G401 (cell line): Measurements from ENCODE around the gene UBASH3B. TPM values are rescaled to one million over a fixed set of nuclear protein-coding genes. Genes with fewer than 3 reads are reported as not detected.

Source experiments
- DNase-seq: peaks from one replicate; pipeline ENCODE4 v3.0.0-alpha.2; 2015; ENCODE audit warnings: low spot score
- in situ Hi-C: cut with HindIII; loops from 2 replicates; pipeline ENCODE4 v1.10.0; 2016; ENCODE audit warnings: low sequenced_read_pairs, mixed read lengths
- total RNA-seq: library from RNA; depleted of rRNA; stranded (reverse); fragments of >200 nt; shearing (Covaris generic); gene quantifications from 2 replicates; pipeline ENCODE4 v1.2.3, GENCODE V29; 2014

UBASH3B gene
- total RNA-seq, 1 experiment from 2014 or later = 0.78 TPM

GRCh38 chr11:122765487-122766131 lies 110.1 kb downstream of the UBASH3B start:
- in situ Hi-C loops = no loop called here
- no peak for DNase-seq

- in situ Hi-C loops = no loop called here
- DNase-seq = no peak
These were observed 113.7 kb downstream of the UBASH3B start for GRCh38 chr11:122769126-122769780.

GRCh38 chr11:122772945-122773344 lies 117.4 kb downstream of the UBASH3B start:
- DNase-seq = peak; percentile 38
- in situ Hi-C loops = no loop called here

GRCh38 chr11:122773781-122774266 lies 118.3 kb downstream of the UBASH3B start:
- in situ Hi-C loops = no loop called here
- DNase-seq = peak; percentile 34

- DNase-seq = peak; percentile 21
- in situ Hi-C loops = no loop called here
These were observed 120.3 kb downstream of the UBASH3B start for GRCh38 chr11:122775675-122776271.

- in situ Hi-C loops = no loop called here
- peak; percentile 37 for DNase-seq
These were observed 121.0 kb downstream of the UBASH3B start for GRCh38 chr11:122776546-122776945.

- in situ Hi-C loops = no loop called here
These were observed 121.8 kb downstream of the UBASH3B start for GRCh38 chr11:122777343-122777742.

GRCh38 chr11:122778148-122778547 lies 122.6 kb downstream of the UBASH3B start:
- no peak for DNase-seq
- in situ Hi-C loops = no loop called here

More at GRCh38 chr11:122777343-122777742, 121.8 kb downstream of the UBASH3B start:
- DNase-seq = no peak

- no peak for DNase-seq
- in situ Hi-C loops = no loop called here
These were observed 123.6 kb downstream of the UBASH3B start for GRCh38 chr11:122779047-122779629.

GRCh38 chr11:122780296-122780949 lies 124.9 kb downstream of the UBASH3B start:
- in situ Hi-C loops = no loop called here
- peak; percentile 94 for DNase-seq

- DNase-seq = peak; percentile 83
- in situ Hi-C loops = no loop called here
These were observed 126.1 kb downstream of the UBASH3B start for GRCh38 chr11:122781378-122782195.

- DNase-seq = no peak
- in situ Hi-C loops = no loop called here
These were observed 126.7 kb downstream of the UBASH3B start for GRCh38 chr11:122782222-122782621.

- DNase-seq = no peak
- in situ Hi-C loops = no loop called here
These were observed 128.9 kb downstream of the UBASH3B start for GRCh38 chr11:122784325-122784955.

- in situ Hi-C loops = no loop called here
- DNase-seq = peak; percentile 98
These were observed 129.6 kb downstream of the UBASH3B start for GRCh38 chr11:122785031-122785541.

- in situ Hi-C loops = no loop called here
- no peak for DNase-seq
These were observed 131.4 kb downstream of the UBASH3B start for GRCh38 chr11:122786896-122787295.

GRCh38 chr11:122788781-122789535 lies 133.4 kb downstream of the UBASH3B start:
- peak; percentile 45 for DNase-seq
- in situ Hi-C loops = no loop called here

- in situ Hi-C loops = no loop called here
- peak; percentile 82 for DNase-seq
These were observed 134.4 kb downstream of the UBASH3B start for GRCh38 chr11:122789907-122790306.
